Neutrophil (primary cell): ENCODE measurements around the gene WIZ.

Experiments used
- H3K27ac ChIP-seq: fragments of 200-600 bp; sonication (generic); 2 replicates; pipeline ENCODE4 v1.5.1; 2016; ENCODE audit warnings: mild to moderate bottlenecking, moderate library complexity
- H3K27me3 ChIP-seq: fragments of 200-600 bp; sonication (generic); 2 replicates; pipeline ENCODE4 v1.6.0; 2016; ENCODE audit warnings: mild to moderate bottlenecking
- H3K36me3 ChIP-seq: fragments of 200-600 bp; sonication (generic); 2 replicates; pipeline ENCODE4 v1.5.1; 2017
- H3K4me1 ChIP-seq, 2 experiments: fragments of 200-600 bp in 1 of 2; sonication (generic) in 1 of 2; 1 replicate in 1 of 2; 2 replicates in 1 of 2; pipeline versions ENCODE4 v1.5.1 to v1.6.1; 2013 to 2016; ENCODE audit warnings: low read depth in 1 of 2, low read length in 1 of 2, mild to moderate bottlenecking in 1 of 2, moderate library complexity in 1 of 2; ENCODE audit not compliant: control insufficient read depth in 1 of 2, insufficient read depth in 1 of 2
- H3K4me3 ChIP-seq, 2 experiments: fragments of 200-600 bp in 1 of 2; sonication (generic) in 1 of 2; 1 replicate in 1 of 2; 2 replicates in 1 of 2; pipeline ENCODE4 v1.5.1; 2013 to 2016; ENCODE audit warnings: low read depth in 1 of 2, low read length in 1 of 2, mild to moderate bottlenecking in 1 of 2, moderate library complexity in 1 of 2
- H3K9me3 ChIP-seq: fragments of 200-600 bp; sonication (generic); 2 replicates; pipeline ENCODE4 v1.5.1; 2016
- CTCF ChIP-seq: fragments of 200-600 bp; sonication (generic); IDR thresholded peaks from 2 replicates; pipeline ENCODE4 v1.5.1; 2016; ENCODE audit warnings: antibody characterized with exemption

The WIZ gene

GRCh38 chr19:15449620-15450527 lies at the start of gene WIZ:
TSS of gene WIZ (minus strand) at chr19:15449956. CDS start at chr19:15448307, 1,649 bp downstream.
- Histone ChIP-seq H3K9me3 (no peaks in the 10 kb centered on the region), H3K27me3 (no peaks in the 10 kb centered on the region), H3K4me1 (peaks cover 35 to 42% of the 10 kb centered on the region in 2 experiments), H3K36me3 (peaks cover 49% of the 10 kb centered on the region), H3K4me3 (peak within 1 kb of the TSS; percentile 58 to 62), H3K27ac (peak within 1 kb of the TSS; percentile 92)
- TF ChIP-seq CTCF: no peak

- no peaks in the 10 kb centered on the region for H3K4me1 ChIP-seq
- H3K27me3 ChIP-seq: peaks cover 34% of the 10 kb centered on the region
- no peaks in the 10 kb centered on the region for H3K36me3 ChIP-seq
- no peak overlapping the region for H3K27ac ChIP-seq
- H3K4me3 ChIP-seq: no peak overlapping the region
- no peaks in the 10 kb centered on the region for H3K9me3 ChIP-seq
- no peak for TF ChIP-seq CTCF
These were observed 49.2 kb upstream of the WIZ start for GRCh38 chr19:15498910-15499309.

- H3K4me3 ChIP-seq: no peak overlapping the region
- no peak for TF ChIP-seq CTCF
- no peaks in the 10 kb centered on the region for H3K36me3 ChIP-seq
- no peak overlapping the region for H3K27ac ChIP-seq
- no peaks in the 10 kb centered on the region for H3K4me1 ChIP-seq
- peaks cover 35% of the 10 kb centered on the region for H3K27me3 ChIP-seq
- no peaks in the 10 kb centered on the region for H3K9me3 ChIP-seq
These were observed 48.6 kb upstream of the WIZ start for GRCh38 chr19:15498156-15498858.

GRCh38 chr19:15495151-15495550 lies 45.4 kb upstream of the WIZ start:
- no peak for TF ChIP-seq CTCF
- H3K4me1 ChIP-seq: no peaks in the 10 kb centered on the region
- H3K9me3 ChIP-seq: no peaks in the 10 kb centered on the region
- no peaks in the 10 kb centered on the region for H3K36me3 ChIP-seq
- H3K4me3 ChIP-seq: no peak overlapping the region
- H3K27ac ChIP-seq: no peak overlapping the region
- peaks cover 20% of the 10 kb centered on the region for H3K27me3 ChIP-seq

- H3K4me1 ChIP-seq: no peaks in the 10 kb centered on the region
- H3K4me3 ChIP-seq: no peak overlapping the region
- H3K9me3 ChIP-seq: no peaks in the 10 kb centered on the region
- no peak for TF ChIP-seq CTCF
- H3K27ac ChIP-seq: no peak overlapping the region
- no peaks in the 10 kb centered on the region for H3K36me3 ChIP-seq
- peaks cover 7% of the 10 kb centered on the region for H3K27me3 ChIP-seq
These were observed 38.9 kb upstream of the WIZ start for GRCh38 chr19:15488489-15489226.
